SK-N-SH (cell line): ENCODE data around the gene DPYSL4. TPM values are rescaled to one million over a fixed set of nuclear protein-coding genes. Genes with fewer than 3 reads are reported as not detected.

Experiments
- CTCF ChIA-PET: fragments of 300-600, 350-600 bp; formaldehyde crosslinking; extraction: SDS; loops from one replicate; lab custom pipeline; 2021; lab: Yijun Ruan, JAX
- POLR2A ChIA-PET: fragments of 350-600 bp; sonication (Branson Sonifier 250); formaldehyde crosslinking; extraction: SDS; loops from one replicate; lab custom pipeline; 2020; ENCODE audit warnings: antibody characterized with exemption, inconsistent platforms; lab: Yijun Ruan, JAX
- DNase-seq: peaks from one replicate; pipeline ENCODE4 v3.0.0; 2012
- H2AFZ ChIP-seq: fragments of 200-600 bp; sonication (generic); 2 replicates; pipeline ENCODE4 v1.8.1; 2016; ENCODE audit warnings: antibody characterized with exemption, mild to moderate bottlenecking, low read depth
- H3F3A ChIP-seq: fragments of 200-600 bp; sonication (generic); replicated peaks from 2 replicates; pipeline ENCODE3; 2016; ENCODE audit warnings: antibody characterized with exemption, mild to moderate bottlenecking; ENCODE audit not compliant: insufficient read depth
- H3K27ac ChIP-seq, 2 experiments: fragments of 200-500 bp in 1 of 2; fragments of 200-600 bp in 1 of 2; sonication (Bioruptor generic) in 1 of 2; sonication (generic), shearing (Covaris generic) in 1 of 2; 2 replicates each; pipeline versions ENCODE4 v1.5.1 to v1.6.1; 2014 to 2016; ENCODE audit warnings: low read depth in 2 of 2, inconsistent platforms in 1 of 2, low read length in 1 of 2, mild to moderate bottlenecking in 1 of 2, mixed read lengths in 1 of 2
- H3K27me3 ChIP-seq: fragments of 200-600 bp; sonication (generic), shearing (Covaris generic); 2 replicates; pipeline ENCODE4 v1.6.1; 2016; ENCODE audit warnings: mixed run types; ENCODE audit not compliant: insufficient read depth
- H3K36me3 ChIP-seq, 2 experiments: fragments of 200-500 bp in 1 of 2; fragments of 200-600 bp in 1 of 2; sonication (Bioruptor generic) in 1 of 2; sonication (generic) in 1 of 2; replicated peaks in 1 of 2; 2 replicates each; pipeline versions ENCODE3 to v1.5.1; 2014 to 2016; ENCODE audit warnings: low read length in 1 of 2, mild to moderate bottlenecking in 1 of 2; ENCODE audit not compliant: insufficient read depth in 2 of 2, control insufficient read depth in 1 of 2
- H3K4me1 ChIP-seq, 2 experiments: fragments of 200-500 bp in 1 of 2; fragments of 200-600 bp in 1 of 2; sonication (Bioruptor generic) in 1 of 2; sonication (generic), shearing (Covaris generic) in 1 of 2; 2 replicates each; pipeline versions ENCODE4 v1.5.1 to v1.6.1; 2014 to 2016; ENCODE audit warnings: low read depth in 1 of 2, low read length in 1 of 2, mixed run types in 1 of 2; ENCODE audit not compliant: insufficient read depth in 2 of 2, control insufficient read depth in 1 of 2
- H3K4me2 ChIP-seq: fragments of 200-600 bp; sonication (generic), shearing (Covaris generic); 2 replicates; pipeline ENCODE4 v1.6.1; 2017; ENCODE audit warnings: mixed run types
- H3K4me3 ChIP-seq, 2 experiments: fragments of 200-500 bp in 1 of 2; fragments of 200-600 bp in 1 of 2; sonication (Bioruptor generic) in 1 of 2; sonication (generic), shearing (Covaris generic) in 1 of 2; 2 replicates each; pipeline versions ENCODE4 v1.5.1 to v1.8.1; 2014 to 2016; ENCODE audit warnings: low read depth in 2 of 2, inconsistent platforms in 1 of 2, low read length in 1 of 2, mild to moderate bottlenecking in 1 of 2, mixed read lengths in 1 of 2, moderate library complexity in 1 of 2
- H3K79me2 ChIP-seq: fragments of 200-600 bp; sonication (generic); 2 replicates; pipeline ENCODE4 v1.8.1; 2017; ENCODE audit warnings: mild to moderate bottlenecking; ENCODE audit not compliant: insufficient read depth
- H3K9ac ChIP-seq: fragments of 200-600 bp; sonication (generic); 2 replicates; pipeline ENCODE4 v1.6.1; 2017; ENCODE audit warnings: mixed run types
- H3K9me2 ChIP-seq: fragments of 200-600 bp; sonication (generic); 2 replicates; pipeline ENCODE4 v1.6.1; 2017; ENCODE audit warnings: mixed run types
- H3K9me3 ChIP-seq: fragments of 200-600 bp; sonication (generic); 2 replicates; pipeline ENCODE4 v1.6.1; 2017; ENCODE audit warnings: mixed run types, mild to moderate bottlenecking, moderate library complexity
- H4K20me1 ChIP-seq: fragments of 200-600 bp; sonication (generic); 2 replicates; pipeline ENCODE4 v1.6.1; 2017; ENCODE audit warnings: mild to moderate bottlenecking, mixed run types; ENCODE audit not compliant: insufficient read depth
- CHD2 ChIP-seq: fragments of 150-350 bp; IDR thresholded peaks from 2 replicates; pipeline ENCODE4 v1.6.1; 2018; ENCODE audit warnings: low read length; ENCODE audit not compliant: partially characterized antibody
- FOXJ3 ChIP-seq: sonication (generic); formaldehyde crosslinking; IDR thresholded peaks from 2 replicates; pipeline ENCODE4 v1.5.1; 2020; ENCODE audit warnings: mild to moderate bottlenecking, missing genetic modification reagents
- GATA2 ChIP-seq: sonication (generic); formaldehyde crosslinking; IDR thresholded peaks from 2 replicates; pipeline ENCODE4 v1.5.0; 2020; ENCODE audit warnings: mild to moderate bottlenecking, missing genetic modification reagents
- NFIC ChIP-seq: IDR thresholded peaks from 2 replicates; pipeline ENCODE4 v1.4.0; 2012; ENCODE audit warnings: borderline replicate concordance
- NRF1 ChIP-seq: IDR thresholded peaks from 2 replicates; pipeline ENCODE4 v1.6.1; 2012; ENCODE audit warnings: low read depth, mild to moderate bottlenecking, low read length
- SIN3A ChIP-seq: IDR thresholded peaks from 2 replicates; pipeline ENCODE4 v1.6.1; 2012; ENCODE audit warnings: low read depth, mild to moderate bottlenecking, low read length, moderate library complexity, borderline replicate concordance
- WGBS: methylation state at CpG from one replicate; pipeline ENCODE4 v1.1.6; 2017; ENCODE audit warnings: low lambda C conversion rate; 5-methylcytosine and 5-hydroxymethylcytosine counted together
- polyA plus RNA-seq, 3 experiments: library from polyadenylated mRNA; depleted of rRNA; stranded (reverse); fragments of >200 nt; gene quantifications; 2 replicates each; pipeline ENCODE4 v1.2.3, GENCODE V29; 2012
- TF ChIP-seq, protein P1 (sequence below): IDR thresholded peaks from 2 replicates; pipeline ENCODE4; 2012
- TF ChIP-seq, protein P2 (sequence below): fragments of 150-350 bp; IDR thresholded peaks from 2 replicates; pipeline ENCODE4 v1.6.1; 2016; ENCODE audit warnings: mild to moderate bottlenecking, low read depth, low read length
- TF ChIP-seq, protein P3 (sequence below): IDR thresholded peaks from 2 replicates; pipeline ENCODE4 v1.4.0; 2012; ENCODE audit warnings: low read depth, borderline replicate concordance

DPYSL4 gene
- polyA plus RNA-seq, 1 of the 3 experiments (the other 2 are of a cell fraction) = 21.8 TPM

GRCh38 chr10:132224343-132225072, 37.8 kb downstream of the DPYSL4 start (continued):
- TF ChIP-seq, protein P1, sequence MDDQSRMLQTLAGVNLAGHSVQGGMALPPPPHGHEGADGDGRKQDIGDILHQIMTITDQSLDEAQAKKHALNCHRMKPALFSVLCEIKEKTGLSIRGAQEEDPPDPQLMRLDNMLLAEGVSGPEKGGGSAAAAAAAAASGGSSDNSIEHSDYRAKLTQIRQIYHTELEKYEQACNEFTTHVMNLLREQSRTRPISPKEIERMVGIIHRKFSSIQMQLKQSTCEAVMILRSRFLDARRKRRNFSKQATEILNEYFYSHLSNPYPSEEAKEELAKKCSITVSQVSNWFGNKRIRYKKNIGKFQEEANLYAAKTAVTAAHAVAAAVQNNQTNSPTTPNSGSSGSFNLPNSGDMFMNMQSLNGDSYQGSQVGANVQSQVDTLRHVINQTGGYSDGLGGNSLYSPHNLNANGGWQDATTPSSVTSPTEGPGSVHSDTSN = no peak
- TF ChIP-seq, protein P2, sequence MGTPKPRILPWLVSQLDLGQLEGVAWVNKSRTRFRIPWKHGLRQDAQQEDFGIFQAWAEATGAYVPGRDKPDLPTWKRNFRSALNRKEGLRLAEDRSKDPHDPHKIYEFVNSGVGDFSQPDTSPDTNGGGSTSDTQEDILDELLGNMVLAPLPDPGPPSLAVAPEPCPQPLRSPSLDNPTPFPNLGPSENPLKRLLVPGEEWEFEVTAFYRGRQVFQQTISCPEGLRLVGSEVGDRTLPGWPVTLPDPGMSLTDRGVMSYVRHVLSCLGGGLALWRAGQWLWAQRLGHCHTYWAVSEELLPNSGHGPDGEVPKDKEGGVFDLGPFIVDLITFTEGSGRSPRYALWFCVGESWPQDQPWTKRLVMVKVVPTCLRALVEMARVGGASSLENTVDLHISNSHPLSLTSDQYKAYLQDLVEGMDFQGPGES = no peak

DNA sequence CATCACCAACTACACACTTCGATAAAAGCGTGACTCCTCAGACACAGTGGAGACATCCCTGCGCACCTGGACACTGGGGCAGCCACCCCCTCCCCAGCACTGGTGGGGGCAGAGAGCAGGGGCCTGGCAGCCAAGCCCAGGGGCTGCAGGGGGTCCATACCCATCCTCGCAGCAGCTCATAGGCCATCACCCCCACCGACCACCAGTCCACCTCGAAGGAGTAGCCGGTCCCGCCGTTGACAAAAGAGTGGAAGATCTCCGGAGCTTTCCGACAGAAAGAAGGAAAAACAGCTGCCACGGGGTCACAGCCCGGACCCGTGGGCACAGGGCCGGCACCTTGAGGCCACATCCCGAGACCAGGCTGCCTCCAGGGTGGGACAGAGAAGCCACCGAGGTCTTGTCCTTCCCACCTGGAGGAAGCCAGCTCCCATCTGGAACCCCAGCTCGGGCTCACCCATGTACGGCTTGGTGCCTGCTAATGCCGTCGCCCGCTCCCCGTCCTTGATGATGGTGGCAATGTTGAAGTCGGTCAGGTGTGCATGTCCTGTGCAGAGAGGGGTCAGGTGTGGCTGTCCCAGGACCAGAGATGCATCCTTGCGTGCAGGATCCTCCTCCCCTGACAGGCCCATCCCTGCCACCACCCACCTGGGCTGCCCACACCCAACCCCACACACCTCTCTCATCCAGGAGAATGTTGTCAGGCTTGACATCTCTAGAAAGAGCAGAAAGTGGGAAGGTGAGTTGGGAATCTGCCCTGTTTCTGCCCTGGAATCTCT, 38.5 kb downstream of the DPYSL4 start:
- WGBS = 89% methylated on average over 16 of the region's 25 CpGs
- DNase-seq = no peak
- Histone ChIP-seq H3K79me2 (no peaks in the 10 kb centered on the region), H3K9me3 (no peaks in the 10 kb centered on the region), H3K4me2 (no peak overlapping the region), H3K9ac (no peak overlapping the region), H4K20me1 (no peaks in the 10 kb centered on the region), H3K4me1 (peaks cover 0 to 17% of the 10 kb centered on the region in 2 experiments; a peak in 1 of 4 replicates), H3K27ac (no peak overlapping the region), H3F3A (no peaks in the 10 kb centered on the region), H3K4me3 (no peak overlapping the region), H2AFZ (no peak overlapping the region), H3K9me2 (no peaks in the 10 kb centered on the region), H3K36me3 (no peaks in the 10 kb centered on the region), H3K27me3 (no peaks in the 10 kb centered on the region)
- CTCF ChIA-PET = interaction anchor here (1.0 to 4.3 kb wide), 6 partner anchors 8 to 129 kb away, joined by 3 to 41 read pairs (median 8); no protein-coding TSS in a partner anchor
- TF ChIP-seq, protein P3, sequence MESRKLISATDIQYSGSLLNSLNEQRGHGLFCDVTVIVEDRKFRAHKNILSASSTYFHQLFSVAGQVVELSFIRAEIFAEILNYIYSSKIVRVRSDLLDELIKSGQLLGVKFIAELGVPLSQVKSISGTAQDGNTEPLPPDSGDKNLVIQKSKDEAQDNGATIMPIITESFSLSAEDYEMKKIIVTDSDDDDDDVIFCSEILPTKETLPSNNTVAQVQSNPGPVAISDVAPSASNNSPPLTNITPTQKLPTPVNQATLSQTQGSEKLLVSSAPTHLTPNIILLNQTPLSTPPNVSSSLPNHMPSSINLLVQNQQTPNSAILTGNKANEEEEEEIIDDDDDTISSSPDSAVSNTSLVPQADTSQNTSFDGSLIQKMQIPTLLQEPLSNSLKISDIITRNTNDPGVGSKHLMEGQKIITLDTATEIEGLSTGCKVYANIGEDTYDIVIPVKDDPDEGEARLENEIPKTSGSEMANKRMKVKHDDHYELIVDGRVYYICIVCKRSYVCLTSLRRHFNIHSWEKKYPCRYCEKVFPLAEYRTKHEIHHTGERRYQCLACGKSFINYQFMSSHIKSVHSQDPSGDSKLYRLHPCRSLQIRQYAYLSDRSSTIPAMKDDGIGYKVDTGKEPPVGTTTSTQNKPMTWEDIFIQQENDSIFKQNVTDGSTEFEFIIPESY = no peak
- POLR2A ChIA-PET = interaction anchor here (0.7 kb wide), 1 partner anchor 125 kb away, joined by 3 read pairs; no protein-coding TSS in a partner anchor

- Histone ChIP-seq H3K27ac (no peak overlapping the region), H3K27me3 (no peaks in the 10 kb centered on the region), H3K9ac (no peak overlapping the region), H3K9me2 (no peaks in the 10 kb centered on the region), H3K36me3 (no peaks in the 10 kb centered on the region), H4K20me1 (no peaks in the 10 kb centered on the region), H2AFZ (no peak overlapping the region), H3K4me3 (no peak overlapping the region), H3K4me2 (no peak overlapping the region), H3K4me1 (peaks cover 0 to 22% of the 10 kb centered on the region in 2 experiments; a peak in 1 of 4 replicates), H3K9me3 (no peaks in the 10 kb centered on the region), H3F3A (no peaks in the 10 kb centered on the region), H3K79me2 (no peaks in the 10 kb centered on the region)
- WGBS = 70% methylated on average over 5 of the region's 8 CpGs
- DNase-seq = no peak
- CTCF ChIA-PET = interaction anchor here (2.0 to 4.3 kb wide), 3 partner anchors 12 to 128 kb away, joined by 4 to 30 read pairs (median 6); no protein-coding TSS in a partner anchor
- no peak for TF ChIP-seq NFIC
- no peak for TF ChIP-seq CHD2
- no peak for TF ChIP-seq SIN3A
- no peak for TF ChIP-seq NRF1
- TF ChIP-seq FOXJ3 (CRISPR knock-in tag) = no peak
- no peak for TF ChIP-seq GATA2 (CRISPR knock-in tag)
- TF ChIP-seq, protein P2 = no peak
- POLR2A ChIA-PET = no interaction called here
Measured at GRCh38 chr10:132225849-132226205, 39.1 kb downstream of the DPYSL4 start.
